Choroid plexus epithelial cell (primary cell): ENCODE results near the gene HCN3.
A peak's percentile ranks its signal among the peaks of the same experiment; 100 is the strongest.

Source experiments
- DNase-seq: peaks from one replicate; pipeline ENCODE4 v3.0.0-alpha.2; 2010; ENCODE audit warnings: low read depth
- H3K4me3 ChIP-seq: 2 replicates; pipeline ENCODE4 v1.5.1; 2011; ENCODE audit warnings: low read depth, mild to moderate bottlenecking, control low read depth, low read length, moderate library complexity
- TF ChIP-seq, protein P1 (sequence below): conservative IDR thresholded peaks from 2 replicates; pipeline ENCODE4 v1.5.1; 2011; ENCODE audit warnings: low read depth, mild to moderate bottlenecking, control low read depth, inconsistent platforms, low read length, moderate library complexity

Gene HCN3

DNA sequence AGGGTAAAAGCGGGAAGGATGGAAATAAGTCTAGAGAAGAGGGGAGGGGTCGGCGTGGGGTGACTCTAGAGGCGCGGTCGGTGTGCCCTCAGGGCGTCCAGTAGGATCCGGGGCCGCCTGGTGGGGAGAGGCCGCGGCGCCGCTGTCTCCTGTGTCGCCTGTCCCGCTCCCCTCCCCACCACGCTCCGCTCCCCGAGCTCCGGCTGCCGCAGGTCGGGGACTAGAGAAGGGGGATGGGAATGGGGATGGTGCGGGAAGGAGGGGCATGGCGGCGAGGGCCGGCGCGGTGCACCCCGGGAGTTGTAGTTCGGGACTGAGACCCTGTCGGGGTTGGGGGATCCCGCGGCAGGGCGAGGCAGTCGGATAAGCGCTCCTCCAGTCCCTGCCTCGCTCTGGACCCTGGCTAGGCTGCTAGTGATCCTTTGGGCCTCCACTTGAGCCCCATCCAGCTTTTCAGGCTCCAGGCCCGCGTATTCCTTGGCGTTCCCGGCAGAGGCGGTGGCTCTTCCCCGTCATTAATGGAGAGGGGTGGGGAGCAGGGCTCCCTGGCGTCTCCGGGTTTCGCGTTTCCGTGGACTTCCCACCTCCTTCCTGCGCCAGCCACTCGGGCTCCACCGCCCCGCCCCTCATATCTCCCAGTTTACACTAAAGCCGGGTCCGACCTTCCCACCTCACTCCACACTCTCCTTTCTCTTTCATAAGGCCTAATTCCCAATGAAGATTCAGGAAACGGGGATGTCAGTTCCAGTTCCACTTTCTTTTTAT, 21.8 kb upstream of the HCN3 start, which contains the start of gene ENTREP3:
Gene ENTREP3, minus strand, starts transcription at position 241 of the 765 bp plus-strand sequence. CDS start 606 bp downstream, outside the sequence.
- TF ChIP-seq, protein P1, sequence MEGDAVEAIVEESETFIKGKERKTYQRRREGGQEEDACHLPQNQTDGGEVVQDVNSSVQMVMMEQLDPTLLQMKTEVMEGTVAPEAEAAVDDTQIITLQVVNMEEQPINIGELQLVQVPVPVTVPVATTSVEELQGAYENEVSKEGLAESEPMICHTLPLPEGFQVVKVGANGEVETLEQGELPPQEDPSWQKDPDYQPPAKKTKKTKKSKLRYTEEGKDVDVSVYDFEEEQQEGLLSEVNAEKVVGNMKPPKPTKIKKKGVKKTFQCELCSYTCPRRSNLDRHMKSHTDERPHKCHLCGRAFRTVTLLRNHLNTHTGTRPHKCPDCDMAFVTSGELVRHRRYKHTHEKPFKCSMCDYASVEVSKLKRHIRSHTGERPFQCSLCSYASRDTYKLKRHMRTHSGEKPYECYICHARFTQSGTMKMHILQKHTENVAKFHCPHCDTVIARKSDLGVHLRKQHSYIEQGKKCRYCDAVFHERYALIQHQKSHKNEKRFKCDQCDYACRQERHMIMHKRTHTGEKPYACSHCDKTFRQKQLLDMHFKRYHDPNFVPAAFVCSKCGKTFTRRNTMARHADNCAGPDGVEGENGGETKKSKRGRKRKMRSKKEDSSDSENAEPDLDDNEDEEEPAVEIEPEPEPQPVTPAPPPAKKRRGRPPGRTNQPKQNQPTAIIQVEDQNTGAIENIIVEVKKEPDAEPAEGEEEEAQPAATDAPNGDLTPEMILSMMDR: no peak
- H3K4me3 ChIP-seq: peak within 1 kb of the TSS; percentile 85
- DNase-seq: peak; percentile 82

DNA sequence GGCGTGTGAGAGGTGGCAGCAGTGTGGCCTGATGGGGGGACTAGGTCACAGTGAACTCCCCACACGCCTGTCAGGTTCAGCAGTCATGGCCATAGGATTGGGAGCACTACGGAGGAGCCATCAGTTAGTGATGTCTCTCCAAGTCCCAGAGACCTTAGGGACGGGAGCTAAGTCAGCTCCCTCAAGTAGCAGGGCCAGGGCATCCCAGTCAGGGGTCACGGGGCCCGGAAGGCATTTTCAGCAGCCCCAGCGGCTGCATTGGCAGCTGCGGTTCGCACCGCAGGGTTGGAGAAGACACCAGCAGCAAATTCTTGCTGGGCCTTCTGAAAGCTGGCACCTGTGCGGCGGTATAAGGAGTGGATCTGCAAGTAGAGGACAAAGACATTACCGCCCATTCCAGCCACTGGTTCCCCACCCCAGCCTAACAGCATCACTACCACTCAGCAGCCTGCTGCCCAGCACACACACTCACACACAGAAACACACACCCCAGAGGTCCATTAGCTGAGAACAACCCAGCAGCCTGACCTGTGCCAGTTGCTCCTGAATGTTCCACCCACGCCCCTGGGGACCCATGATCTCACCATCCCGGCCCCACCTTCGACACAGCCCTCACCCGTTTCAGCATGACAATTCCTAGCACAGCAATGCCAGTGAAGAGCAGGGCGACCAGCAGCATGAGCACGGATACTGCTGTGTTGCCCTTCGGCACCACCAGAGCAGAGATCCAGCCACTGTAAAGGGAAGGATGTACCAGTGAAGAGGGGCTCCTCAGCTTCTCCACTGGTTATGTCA, 21.0 kb upstream of the HCN3 start:
- no peak overlapping the region for H3K4me3 ChIP-seq
- TF ChIP-seq, protein P1: no peak
- no peak for DNase-seq

DNA sequence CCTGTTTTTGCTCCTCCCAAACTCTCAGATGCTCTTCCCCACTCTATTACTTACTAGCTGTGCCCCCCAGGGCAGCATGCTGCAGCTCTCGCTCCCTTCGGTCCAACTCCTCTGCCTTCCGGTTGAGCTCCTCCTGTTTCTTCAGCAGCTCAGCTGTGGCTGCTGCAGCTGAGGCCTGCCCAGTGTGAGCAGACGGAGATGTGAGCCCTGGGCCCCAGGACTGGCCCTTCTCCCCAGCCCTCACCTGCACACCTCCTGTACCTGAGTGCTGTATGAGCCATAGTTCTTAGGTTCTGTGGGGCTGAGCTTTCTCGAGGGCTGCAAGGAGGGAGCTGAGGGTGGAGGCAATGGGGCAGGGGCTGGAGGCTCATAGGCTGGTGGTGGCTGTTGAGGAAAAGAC, 17.0 kb upstream of the HCN3 start:
- TF ChIP-seq, protein P1: no peak
- DNase-seq: no peak
- H3K4me3 ChIP-seq: no peak overlapping the region

DNA sequence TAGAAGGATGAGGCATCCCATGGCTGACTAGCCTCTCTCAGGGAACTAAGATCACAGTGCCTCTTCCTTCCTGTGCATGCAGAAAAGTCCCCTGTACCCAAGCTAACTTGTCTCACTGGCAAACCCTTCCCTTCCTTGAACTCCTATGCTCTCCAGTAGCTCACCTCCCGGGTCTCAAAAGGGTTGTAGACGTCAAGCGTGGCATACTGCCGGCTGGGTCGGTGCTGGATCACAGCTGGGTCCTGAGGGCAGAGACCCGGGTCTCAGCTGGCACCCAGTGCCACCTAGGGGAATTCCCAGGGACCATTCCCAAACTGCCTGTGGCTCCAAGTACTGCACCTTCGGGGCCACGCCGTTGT, 15.8 kb upstream of the HCN3 start:
- DNase-seq: no peak
- TF ChIP-seq, protein P1: no peak
- H3K4me3 ChIP-seq: peak overlapping the region; percentile 94

DNA sequence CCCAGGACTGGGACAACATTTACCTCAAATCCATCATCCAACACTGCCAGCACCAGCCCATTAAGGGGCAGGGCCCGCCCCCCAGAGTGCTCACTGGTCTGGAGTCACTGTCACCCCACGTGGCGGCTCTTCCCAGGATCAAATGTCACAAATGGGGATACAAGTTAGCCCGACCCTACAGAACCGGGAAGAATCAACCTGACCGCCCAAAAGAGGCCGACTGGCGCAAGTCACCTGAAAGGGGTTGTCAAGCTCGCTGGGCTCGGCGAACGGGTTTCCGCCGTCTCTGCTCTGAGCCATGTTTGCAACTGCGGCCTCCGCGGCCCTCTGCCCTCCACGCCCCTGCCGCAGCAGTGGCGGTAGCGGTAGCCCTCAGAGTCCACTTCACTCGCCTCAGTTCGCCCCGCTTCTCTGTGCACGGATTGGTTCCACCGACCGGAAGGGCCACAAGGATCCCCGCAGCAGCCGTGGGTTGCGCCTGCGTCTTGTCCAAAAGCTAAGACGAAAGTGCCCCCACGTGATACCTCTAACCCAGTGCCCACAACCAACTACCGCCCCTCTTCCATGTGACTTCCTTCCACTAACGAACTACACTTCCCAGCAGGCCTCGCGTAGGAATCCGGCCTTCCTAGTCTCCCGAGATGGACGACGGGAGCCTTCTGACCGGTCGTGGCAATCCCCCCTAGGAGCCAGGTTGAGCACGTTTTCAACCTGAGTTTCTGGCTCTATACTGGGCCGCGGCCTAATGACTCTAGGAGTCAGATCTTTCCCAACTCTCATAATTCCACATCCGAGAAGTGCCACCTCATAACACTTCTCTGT, 15.2 kb upstream of the HCN3 start, which contains the start of gene SCAMP3:
Gene SCAMP3, minus strand, starts transcription at position 509 of the 822 bp plus-strand sequence. Its CDS starts 209 bp downstream, at position 300.
- TF ChIP-seq, protein P1: no peak

DNA sequence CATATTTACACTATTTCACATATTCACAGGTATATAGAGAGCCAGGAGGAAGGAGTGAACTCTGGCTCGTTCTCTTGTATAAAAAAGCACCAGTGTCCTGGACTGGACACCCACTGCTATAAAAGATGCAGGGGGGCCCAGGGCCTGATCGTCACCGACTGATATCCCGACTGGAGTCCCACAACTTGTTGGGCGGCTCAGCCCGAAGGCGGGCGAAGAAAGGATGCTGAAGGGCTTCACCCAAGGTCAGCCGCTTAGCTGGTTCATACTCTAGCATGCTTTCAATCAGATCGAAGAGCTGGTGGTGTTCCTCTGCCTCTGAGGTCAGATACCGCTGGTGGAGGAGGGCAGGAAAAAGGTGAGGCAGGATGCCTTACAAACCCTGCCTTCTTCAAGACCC, 14.2 kb upstream of the HCN3 start:
- DNase-seq: no peak
- TF ChIP-seq, protein P1: no peak
- no peak overlapping the region for H3K4me3 ChIP-seq

More for the DNA sequence above, 15.2 kb upstream of the HCN3 start, which contains the start of gene SCAMP3:
- DNase-seq: peak; percentile 99
- H3K4me3 ChIP-seq: peak within 1 kb of the TSS; percentile 94
